Limb (tissue), 2 donors: ENCODE data around the gene TPSD1.
"Not testable (repeated sequence)": the region's sequence is repeated elsewhere in the genome, so short reads cannot be mapped to it uniquely, and the experiment has no call there.

Source experiments
- DNase-seq, 2 donors: peaks; one replicate each; pipeline ENCODE4 v3.0.0-alpha.2; 2016; ENCODE audit errors: extremely low spot score in 2 of 2

TPSD1 gene

DNA sequence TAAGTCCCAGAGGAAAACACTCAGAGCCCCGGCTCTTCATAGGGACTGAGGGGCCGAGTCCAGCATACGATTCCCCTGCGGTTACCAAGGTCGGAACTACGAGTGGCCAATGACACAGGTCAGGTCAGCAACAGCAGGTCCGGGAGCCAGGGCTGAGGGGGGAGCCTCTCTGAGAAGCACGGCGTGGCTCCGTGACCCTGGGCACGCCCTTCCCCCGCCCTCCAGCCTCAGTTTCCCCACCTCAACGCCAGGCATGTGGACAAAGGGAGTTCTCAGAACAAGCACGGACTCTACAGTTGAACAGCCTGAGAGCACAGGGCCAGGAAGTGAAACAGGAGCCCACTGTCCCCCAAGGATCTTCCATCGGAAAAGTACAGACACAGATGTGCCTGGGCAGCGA lies 25.6 kb downstream of the TPSD1 start:
- no peak for DNase-seq

DNA sequence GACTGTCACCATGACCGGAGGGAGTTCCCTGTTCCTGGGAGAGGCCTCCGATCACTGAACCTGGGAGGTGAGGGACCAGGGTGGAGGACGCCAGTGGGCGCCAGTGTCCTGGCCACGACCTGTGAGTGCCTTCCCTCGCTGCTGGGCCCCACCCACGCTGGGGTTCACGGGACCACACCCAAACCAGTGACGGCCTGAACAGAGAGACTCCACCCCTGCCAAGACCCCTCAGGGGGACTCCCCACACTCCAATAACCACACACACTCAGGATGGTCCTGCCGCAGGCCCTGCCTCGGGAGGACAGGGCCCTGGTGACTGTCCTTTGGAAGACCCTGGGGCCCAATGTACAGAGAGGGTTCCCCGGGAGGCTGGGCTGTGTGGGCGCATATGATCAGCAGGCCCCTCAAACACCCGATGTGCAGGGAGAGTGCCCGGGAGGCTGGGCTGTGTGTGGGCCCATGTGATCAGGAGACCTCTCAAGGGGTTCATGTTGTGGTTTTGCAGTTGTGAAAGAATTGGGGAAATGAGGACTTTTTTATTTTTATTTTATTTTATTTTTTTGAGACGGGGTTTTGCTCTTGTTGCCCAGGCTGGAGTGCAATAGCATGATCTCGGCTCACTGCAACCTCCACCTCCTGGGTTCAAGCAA lies 26.6 kb downstream of the TPSD1 start:
- peak in 1 of 2 donors; percentile 21 for DNase-seq

DNA sequence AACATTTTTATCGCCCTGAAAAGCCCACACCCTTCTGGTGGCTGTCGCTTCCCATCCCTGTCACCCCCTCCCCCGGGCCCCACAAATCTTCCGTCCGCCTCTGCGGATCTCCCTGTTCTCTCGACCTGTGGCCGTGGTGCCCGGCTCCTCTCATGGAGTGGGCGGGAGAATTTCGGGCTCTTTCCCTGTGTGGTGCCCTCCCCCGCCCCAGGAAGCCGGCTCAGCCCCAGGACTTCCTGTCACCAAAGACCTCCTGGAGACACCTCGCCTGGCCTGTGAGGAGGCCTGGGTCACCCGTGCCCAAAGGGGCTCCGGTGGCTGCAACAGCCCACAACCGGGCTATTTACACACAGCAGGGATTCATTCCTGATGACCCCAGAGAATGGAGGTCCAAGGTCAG lies 27.4 kb downstream of the TPSD1 start:
- DNase-seq: peak in 1 of 2 donors; percentile 24

DNA sequence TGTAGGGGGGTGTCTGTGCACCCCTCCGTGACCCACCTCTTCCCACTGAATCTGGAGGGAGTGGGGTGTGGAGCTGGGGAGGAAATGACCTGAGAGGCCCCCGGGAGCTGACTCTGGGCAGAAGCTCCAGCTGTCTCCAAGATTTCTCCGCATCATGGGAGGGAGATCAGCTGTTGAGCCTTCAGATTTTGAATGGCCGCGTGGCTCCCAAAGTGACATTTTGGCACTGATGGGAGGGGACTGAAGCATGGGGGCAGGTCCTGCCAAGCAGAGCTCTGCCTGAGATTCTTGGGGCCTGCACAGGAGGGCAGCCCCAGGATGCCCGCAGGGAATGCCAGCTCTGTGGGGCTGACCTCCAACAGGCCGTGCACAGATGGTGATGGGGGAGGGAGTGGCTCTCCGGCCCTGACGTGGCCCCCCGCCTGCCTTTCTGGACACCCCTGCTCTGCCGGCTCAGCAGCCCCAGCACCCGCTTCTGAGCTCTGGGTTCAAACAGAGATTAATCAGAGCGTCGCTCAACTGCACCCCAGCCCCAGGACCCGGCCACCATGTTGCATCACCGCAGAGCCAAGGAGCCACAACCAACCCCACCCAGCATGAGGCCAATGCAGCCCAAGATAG lies 28.2 kb downstream of the TPSD1 start:
- peak in 1 of 2 donors; percentile 24 for DNase-seq

DNA sequence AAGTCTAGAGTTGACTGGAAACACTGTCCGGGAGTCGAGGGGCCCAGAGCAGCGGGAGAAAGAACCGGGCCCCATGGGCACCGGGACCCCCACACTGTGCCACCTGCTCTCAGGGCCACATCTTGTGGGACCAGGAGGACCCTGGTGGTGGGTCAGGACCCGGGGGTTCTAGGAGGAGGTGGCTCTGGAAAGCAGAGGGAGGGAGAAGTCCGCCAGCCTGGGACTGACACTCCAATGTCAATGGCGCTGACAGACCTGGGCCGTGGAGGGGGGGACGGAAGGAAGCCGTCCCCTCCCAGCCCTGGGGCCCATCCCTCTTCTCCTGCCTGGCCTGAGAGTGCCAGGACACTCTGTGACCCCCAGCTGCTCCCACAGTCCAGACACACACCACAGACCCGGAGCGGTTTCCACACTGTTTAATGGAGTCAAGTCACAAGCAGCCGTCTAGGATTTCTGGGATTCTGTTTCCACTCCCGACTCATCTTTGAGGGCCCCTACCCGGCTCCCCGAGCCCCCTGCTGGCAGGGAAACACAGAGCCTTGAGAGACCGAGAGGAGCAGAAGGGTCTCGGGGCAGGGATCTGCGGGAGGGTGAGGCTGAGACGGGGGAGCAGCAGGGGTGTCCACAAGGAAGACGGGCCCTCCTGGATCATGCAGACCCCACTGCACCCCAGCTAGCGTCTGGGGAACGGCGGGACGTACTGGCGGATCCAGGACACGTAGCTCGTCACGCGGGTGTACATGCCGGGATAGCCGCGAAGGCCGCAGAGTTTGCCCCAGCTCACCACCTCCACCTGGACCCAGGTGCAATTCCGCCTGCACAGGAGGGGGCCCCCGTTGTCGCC lies 30.0 kb downstream of the TPSD1 start:
- peak in 1 of 2 donors; percentile 33 for DNase-seq

DNA sequence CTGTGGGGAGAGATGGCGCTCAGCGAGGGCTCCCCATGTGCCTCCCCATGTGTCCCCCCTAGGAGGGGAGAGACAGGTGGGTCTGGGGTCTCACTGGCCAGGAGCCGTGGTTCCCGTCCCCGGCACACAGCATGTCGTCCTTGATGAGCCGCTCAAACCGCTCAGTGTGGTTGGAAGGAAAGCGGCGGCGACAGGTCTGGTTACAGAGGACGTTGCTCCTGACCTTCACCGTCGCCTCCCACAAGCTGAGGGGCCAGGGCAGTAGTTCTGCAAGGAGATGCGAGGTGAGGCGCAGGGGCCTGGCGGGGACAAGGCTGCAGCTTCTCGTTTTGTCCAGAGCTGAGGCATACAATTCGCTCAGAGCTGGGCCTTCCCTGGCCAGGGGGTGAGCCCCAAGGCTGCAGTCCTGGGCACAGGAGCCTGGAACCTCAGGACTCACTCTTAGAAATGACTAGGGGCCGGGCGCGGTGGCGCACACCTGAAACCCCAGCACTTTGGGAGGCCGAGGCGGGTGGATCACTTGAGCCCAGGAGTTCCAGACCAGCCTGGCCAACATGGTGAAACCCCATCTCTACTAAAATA lies 30.7 kb downstream of the TPSD1 start:
- DNase-seq: no peak

DNA sequence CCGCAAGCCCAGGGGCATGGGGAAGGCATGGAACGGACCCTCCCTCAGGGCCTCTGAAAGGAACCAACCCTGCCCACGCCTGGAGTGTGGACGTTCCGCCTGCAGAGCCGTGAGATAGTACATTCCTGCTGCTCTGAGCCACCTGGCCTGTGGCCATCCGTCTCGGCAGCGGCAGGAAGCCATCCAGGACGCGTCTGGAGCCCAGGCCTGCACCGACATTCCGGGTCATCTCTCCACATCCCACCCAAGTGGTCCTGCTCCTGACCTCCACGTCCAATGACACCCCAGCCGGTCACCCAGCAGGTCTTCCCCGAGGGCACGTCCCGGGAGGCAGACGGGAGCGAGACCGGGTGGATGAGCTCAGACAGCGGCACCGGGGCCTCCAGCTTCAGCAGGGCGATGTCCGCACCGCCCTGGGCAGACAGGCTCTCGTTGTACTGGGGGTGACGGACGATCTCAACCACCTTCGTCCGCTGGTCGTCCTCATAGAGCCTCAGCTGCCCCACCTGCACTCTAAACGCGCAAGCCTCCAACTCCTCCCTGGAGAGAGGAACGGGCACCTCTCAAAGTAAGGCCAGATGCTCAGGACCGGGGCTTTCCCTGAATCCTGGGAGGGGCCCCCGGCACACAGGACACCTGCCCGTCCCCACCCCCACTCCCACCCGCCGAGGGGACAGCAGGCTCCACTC lies 32.3 kb downstream of the TPSD1 start:
- DNase-seq: no peak

DNA sequence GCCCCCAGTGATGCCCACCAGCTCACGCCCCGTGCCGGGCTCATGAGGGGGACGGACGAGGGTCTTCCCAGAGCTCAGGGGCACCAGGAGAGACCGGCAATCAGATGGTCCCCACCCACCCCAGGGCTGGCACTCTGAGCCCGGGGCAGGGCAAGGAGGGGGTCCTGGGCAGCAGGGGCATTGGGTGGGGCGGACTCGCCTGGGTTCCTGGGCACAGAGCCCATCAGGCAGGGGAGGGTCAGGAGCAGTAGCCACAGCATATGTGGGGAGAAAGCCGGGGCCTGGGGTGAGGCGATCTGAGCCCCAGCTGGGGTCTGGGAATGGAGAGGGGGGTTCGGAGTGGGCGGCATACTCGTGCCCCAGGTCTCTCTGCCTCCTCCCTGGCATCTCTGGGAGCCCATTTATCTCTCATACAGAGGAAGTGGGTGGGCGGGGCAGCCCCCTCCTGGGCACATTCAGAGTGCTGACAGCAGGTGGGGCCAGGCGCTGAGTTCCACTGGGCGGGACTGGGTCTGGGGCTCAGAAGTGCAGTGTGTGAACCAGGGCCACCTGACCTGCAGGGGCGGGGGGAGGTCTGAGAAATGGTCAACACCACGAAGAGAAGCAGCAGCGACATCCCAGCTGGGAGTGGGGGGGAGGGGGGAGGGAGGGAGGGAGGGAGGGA lies 33.1 kb downstream of the TPSD1 start:
- no peak for DNase-seq

DNA sequence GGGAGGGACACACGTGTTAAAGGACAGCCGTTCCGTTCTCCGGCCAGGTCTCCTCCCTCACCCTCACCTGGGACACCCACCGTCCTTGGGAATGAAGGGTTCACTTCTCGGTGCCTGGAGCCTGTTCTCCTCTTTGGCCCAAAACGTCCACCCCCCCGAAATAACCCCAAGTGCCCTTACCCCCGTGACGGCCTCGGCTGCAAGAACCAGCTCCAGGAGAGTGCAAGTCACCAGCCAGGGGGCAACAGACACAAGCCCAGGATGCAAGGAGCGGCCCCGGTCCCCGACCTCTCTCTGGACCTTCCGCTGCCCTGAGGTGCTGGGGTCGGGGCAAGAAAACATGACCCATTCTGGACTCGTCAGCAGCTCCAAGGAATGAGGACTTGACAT lies 33.6 kb downstream of the TPSD1 start:
- no peak for DNase-seq

DNA sequence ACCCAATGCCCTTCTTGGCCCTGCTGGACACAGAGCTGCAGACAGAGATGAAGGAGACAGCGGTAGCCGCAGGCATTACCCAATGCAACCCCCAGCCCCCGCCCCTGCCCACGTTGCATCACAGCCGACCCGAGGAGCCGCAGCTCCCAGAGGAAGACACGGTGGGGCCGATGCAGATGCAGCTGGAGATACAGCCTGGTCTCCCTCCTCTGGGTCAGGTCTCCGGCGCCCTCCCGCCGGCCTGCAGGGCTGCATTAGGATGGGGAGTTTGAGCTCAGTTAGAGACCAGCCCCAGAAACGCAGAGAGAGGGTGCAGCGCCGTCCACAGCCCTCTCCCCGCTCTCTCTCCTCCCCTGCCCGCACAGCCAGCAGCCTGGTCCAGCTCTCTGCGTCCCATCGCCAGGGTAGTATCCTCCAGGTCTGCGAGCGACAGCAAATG lies 34.2 kb downstream of the TPSD1 start:
- DNase-seq: no peak

DNA sequence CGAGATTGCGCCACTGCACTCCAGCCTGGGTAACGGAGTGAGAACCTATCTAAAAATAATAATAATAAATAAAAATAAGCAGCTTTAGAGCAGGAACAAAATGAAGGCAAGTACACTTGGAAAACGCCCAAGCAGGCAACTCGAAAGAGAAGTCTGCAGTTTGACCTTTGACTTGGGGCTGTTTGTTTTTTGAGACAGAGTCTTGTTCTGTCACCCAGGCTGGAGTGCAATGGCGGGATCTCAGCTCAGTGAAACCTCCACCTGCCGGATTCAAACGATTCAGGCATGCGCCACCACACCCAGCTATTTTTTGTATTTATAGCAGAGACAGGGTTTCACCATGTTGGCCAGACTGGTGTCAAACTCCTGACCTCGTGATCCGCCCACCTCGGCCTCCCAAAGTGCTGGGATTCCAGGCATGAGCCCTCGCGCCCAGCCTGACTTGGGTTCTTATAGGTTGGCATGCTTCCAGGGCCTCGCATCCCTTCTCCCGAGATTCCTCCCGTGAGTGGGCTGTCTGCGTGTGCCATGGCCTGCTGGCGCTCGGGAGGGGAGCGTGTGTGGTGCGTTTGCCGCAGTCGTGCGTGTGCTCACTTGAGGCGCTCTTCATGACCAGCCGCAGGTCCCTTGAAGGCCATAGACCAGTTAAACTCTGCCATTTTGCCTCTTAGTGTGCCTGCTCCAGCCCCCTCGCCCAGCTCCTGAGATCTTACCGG lies 35.1 kb downstream of the TPSD1 start:
- DNase-seq: no peak

DNA sequence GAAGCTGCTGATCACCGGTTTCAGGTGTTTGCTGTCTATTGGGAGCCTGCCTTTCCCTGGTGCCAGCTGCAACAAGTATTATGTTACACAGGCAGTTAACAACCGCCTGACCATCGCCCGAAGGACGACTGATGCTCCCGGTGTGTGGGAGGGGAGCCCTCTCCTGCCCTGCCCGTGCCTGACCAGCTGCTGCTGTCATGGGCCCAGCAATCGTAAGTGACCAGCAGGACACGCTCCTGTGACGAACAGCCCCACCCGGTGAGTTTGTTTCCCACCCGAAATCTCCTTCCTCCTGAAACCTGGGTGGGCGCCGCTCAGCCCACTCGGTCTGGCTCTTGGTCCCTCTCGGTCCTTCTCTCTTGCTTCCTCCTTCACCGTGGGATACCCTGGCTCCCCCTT lies 35.7 kb downstream of the TPSD1 start:
- DNase-seq: peak in 1 of 2 donors; percentile 23

DNA sequence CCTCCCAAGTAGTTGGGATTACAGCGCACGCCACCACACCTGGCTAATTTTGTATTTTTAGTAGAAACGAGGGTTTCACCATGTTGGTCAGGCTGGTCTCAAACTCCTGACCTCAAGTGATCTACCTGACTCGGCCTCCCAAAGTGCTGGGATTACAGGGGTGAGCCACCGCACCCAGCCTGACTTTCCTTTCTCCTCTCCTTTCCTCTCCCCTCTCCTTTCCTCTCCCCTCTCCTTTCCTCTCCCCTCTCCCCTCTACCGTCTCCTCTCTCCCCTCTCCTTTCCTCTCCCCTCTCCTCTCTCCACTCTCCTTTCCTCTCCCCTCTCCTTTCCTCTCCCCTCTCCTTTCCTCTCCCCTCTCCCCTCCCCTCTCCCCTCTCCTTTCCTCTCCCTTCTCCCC lies 36.3 kb downstream of the TPSD1 start:
- not testable (repeated sequence) for DNase-seq

DNA sequence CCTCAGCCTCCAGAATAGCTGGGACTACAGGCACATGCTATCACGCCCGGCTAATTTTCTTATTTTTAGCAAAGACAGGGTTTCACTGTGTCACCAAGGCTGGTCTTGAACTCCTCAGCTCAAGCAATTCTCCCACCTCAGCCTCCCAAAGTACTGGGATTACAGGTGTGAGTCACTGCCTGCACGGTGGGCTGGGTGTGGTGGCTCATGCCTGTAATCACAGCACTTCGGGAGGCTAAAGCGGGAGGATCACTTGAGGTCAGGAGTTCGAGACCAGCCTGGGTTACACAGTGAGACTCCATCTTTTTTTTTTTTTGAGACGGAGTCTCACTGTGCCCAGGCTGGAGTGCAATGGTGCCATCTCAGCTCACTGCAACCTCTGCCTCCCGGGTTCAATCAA lies 36.9 kb downstream of the TPSD1 start:
- DNase-seq: not testable (repeated sequence)

DNA sequence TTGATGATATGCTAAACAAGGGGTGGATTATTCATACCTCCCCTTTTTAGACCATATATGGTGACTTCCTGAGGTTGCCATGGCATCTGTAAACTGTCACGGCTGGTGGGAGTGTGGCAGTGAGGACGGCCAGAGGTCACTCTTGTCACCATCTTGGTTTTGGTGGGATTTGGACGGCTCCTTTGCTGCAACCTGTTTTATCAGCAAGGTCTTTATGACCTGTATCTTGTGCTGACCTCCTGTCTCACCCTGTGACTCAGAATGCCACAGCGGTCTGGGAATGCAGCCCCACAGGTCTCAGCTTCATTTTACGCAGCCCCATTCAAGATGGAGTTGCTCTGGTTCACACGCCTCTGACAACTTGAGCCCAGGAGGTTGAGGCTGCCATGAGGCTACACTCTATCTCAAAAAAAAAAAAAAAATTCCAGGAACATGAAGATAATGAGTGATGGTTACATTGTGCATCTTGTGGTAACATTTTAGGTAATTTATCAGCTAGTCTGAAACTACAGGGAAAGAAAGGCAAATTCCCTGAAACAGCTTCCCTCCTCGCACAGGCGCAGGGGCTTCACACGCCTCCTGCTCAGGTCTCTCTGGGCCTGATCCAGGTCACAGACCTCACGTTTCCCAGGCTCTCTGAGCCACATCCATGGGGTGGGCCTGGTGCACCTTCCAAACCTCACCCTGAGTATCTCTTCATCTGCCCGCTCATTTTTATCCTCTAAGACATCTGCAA lies 38.2 kb downstream of the TPSD1 start:
- DNase-seq: no peak

DNA sequence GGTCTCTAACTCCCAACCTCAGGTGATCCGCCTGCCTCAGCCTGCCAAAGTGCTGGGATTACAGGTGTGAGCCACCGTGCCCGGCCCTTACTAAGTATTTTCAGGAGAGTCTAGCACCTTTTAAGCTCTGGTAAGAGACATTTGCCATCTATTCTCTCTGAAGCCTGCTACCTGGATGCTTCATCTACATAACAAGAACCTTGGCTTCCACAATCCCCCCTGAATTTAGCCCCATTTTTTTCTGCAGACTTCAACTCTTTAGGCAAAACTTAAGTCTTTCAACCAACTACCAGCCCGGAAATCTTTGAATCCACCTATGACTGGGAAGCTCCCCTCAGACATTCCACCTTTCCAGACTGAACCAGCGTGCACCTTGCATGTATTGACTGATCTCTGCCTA lies 39.6 kb downstream of the TPSD1 start:
- no peak for DNase-seq

DNA sequence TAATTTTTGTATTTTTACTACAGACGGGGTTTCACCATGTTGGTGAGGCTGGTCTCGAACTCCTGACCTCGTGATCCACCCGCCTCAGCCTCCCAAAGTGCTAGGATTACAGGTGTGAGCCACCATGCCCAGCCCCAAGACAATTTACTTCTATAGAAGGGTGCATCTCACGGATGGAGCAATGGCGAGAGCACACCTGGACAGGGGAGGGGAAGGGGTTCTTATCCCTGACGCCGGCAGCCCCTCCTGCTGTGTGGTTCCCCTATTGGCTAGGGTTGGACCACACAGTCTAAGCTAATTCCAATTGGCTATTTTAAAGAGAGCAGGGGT lies 40.8 kb downstream of the TPSD1 start:
- DNase-seq: not testable (repeated sequence)

DNA sequence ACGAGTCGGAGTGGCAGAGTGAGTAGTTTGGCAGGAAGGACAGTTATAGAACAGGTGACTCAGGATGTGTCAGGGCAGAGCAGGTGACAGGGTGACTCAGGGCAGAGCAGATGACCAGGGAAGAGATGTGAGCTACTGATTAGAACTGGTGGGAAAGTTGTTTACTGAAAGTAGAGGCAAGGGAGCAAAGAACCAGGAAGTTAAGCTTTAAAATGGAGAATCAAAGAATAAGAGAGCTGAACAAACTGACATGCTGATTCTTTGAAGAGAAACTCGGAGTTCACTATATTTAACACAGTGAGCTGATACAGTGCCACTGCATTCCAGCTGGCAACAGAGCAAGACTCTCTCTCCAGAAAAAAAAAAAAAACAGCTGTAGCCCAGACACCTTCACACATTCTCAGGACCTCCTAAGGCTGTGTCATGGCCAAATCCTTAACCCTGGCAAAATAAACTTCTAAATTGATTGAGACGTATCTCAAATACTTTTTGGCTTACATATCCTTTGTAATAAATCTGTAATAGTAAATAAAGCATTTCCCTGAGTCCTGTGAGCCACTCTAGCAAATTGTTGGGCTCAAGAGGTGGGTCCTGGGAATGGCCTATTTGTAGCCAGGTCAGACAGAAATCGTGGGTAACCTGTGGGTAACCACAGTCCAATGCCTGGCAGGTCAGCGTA lies 41.3 kb downstream of the TPSD1 start:
- no peak for DNase-seq

DNA sequence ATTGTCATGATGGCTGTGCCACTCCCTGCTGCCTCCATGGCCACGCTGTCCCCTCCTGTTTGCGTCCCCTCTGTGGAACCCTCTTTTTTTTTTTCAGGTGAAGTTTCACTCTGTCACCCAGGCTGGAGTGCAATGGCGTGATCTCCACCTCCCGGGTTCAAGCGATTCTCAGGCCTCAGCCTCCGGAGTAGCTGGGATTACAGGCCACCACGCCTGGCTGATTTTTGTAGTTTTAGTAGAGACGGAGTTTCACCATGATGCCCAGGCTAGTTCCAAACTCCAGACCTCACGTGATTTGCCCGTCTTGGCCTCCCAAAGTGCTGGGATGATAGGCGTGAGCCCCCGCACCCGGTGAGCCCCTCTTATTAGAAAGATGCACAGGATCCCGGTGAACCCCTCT lies 42.5 kb downstream of the TPSD1 start:
- DNase-seq: no peak
